GM18499 (cell line): ENCODE measurements around the gene TSNAXIP1.
A peak's percentile ranks its signal among the peaks of the same experiment; 100 is the strongest.
"Not testable (repeated sequence)": the region's sequence is repeated elsewhere in the genome, so short reads cannot be mapped to it uniquely, and the experiment has no call there.

Source experiments
- ATAC-seq: cut with Tn5 transposase; IDR thresholded peaks from one replicate; pipeline ENCODE4 v1.9.1; 2021; ENCODE audit warnings: moderate number of reproducible peaks; ENCODE audit not compliant: insufficient read depth, unreplicated experiment

The TSNAXIP1 gene

DNA sequence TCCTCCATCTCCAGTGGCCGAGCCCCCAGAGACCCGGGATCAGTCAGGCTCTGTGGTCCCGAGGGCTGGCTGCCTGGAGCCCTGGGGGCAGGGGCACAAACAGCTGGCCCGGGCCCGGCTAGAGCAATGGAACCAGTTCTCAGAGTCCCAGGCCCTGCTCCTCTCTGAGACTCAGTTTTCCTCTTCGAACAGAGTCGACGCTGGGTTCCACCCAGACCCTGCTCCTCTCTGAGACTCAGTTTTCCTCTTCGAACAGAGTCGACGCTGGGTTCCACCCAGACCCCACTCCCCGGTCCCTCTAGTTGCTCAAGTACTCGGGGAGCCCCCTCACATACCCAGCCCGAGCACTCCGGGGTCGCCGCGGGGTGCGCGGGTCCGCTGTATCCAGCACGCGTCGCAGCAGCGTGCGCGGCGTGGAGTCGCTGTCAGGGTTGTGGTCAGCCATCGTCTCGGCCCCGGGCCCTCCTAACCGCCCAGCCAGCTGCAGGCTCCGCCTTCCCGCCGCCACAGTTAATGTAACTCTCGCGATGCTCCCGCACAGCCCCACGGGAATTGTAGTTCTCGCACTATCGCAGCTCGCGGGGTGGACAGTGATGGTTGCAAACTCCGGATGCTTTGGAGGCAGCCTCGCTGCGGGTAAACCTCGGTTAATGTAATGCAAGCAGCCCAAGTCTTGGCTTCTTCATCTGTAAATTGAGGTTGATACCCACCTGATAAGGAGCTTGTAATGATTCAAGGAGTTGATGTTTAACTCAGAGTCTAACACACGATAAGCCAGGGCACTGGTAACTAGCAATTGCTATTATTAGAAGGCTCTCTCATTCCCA lies 26.9 kb downstream of the TSNAXIP1 start:
- ATAC-seq: peak; percentile 94

GRCh38 chr16:67834242-67834614 lies 27.5 kb downstream of the TSNAXIP1 start:
- ATAC-seq: no peak

GRCh38 chr16:67837190-67837589 lies 30.5 kb downstream of the TSNAXIP1 start:
- not testable (repeated sequence) for ATAC-seq

- no peak for ATAC-seq
Measured at GRCh38 chr16:67837811-67838210, 31.1 kb downstream of the TSNAXIP1 start.

- no peak for ATAC-seq
Measured at GRCh38 chr16:67841198-67841815, 34.6 kb downstream of the TSNAXIP1 start.

GRCh38 chr16:67841816-67842508 lies 35.3 kb downstream of the TSNAXIP1 start, which contains the start of gene THAP11:
Gene THAP11, plus strand, starts transcription at chr16:67842320. Its CDS starts 235 bp downstream, at chr16:67842555.
- ATAC-seq: peak; percentile 39

DNA sequence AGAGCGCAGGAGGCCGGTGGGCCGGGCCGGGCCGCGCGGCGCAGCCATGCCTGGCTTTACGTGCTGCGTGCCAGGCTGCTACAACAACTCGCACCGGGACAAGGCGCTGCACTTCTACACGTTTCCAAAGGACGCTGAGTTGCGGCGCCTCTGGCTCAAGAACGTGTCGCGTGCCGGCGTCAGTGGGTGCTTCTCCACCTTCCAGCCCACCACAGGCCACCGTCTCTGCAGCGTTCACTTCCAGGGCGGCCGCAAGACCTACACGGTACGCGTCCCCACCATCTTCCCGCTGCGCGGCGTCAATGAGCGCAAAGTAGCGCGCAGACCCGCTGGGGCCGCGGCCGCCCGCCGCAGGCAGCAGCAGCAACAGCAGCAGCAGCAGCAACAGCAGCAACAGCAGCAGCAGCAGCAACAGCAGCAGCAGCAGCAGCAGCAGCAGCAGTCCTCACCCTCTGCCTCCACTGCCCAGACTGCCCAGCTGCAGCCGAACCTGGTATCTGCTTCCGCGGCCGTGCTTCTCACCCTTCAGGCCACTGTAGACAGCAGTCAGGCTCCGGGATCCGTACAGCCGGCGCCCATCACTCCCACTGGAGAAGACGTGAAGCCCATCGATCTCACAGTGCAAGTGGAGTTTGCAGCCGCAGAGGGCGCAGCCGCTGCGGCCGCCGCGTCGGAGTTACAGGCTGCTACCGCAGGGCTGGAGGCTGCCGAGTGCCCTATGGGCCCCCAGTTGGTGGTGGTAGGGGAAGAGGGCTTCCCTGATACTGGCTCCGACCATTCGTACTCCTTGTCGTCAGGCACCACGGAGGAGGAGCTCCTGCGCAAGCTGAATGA lies 36.0 kb downstream of the TSNAXIP1 start:
- no peak for ATAC-seq

DNA sequence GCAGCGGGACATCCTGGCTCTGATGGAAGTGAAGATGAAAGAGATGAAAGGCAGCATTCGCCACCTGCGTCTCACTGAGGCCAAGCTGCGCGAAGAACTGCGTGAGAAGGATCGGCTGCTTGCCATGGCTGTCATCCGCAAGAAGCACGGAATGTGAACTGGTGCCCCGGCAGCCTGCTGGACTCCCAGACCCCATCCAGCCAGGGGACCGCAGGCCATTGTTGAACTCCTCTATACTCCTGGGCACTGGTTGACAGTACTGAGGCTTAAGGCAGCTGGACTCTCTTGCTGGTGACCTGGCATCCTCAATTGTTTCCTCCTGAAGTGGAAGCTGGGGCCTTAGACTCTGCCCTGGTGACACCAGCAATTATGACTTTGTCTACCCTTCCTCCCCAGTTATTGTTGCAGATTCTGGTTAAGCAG lies 36.7 kb downstream of the TSNAXIP1 start:
- ATAC-seq: no peak

- ATAC-seq: no peak
Measured at GRCh38 chr16:67844497-67844896, 37.8 kb downstream of the TSNAXIP1 start.

- no peak for ATAC-seq
Measured at GRCh38 chr16:67845291-67846062, 38.8 kb downstream of the TSNAXIP1 start.

GRCh38 chr16:67846063-67846319 lies 39.3 kb downstream of the TSNAXIP1 start:
- ATAC-seq: no peak

GRCh38 chr16:67846320-67847063 lies 39.8 kb downstream of the TSNAXIP1 start, which contains the start of gene NUTF2:
Gene NUTF2, plus strand, starts transcription at chr16:67846933. Its CDS starts 18,198 bp downstream, at chr16:67865131.
- peak; percentile 44 for ATAC-seq

- ATAC-seq: peak; percentile 16
Measured at GRCh38 chr16:67847064-67847861, 40.6 kb downstream of the TSNAXIP1 start, which contains the start of gene CENPT. Gene CENPT, minus strand, starts transcription at chr16:67847693. Its CDS starts 13,834 bp downstream, at chr16:67833859.

DNA sequence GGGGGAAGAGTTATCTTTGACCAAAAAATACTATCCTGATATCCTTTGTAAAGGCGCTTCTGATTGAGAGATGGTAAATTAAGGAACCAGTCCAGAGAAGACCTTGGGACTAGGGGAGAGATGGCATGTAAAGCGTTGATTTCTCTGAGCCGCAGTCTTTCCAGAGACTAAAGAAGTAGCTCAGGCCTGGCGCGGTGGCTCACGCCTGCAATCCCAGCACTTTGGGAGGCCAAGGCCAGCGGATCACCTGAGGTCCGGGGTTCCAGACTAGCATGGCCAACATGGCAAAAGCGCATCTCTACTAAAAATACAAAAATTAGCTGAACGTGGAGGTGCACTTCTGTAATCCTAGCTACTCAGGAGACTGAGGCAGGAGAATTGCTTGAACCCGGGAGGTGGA lies 41.4 kb downstream of the TSNAXIP1 start:
- ATAC-seq: no peak

- ATAC-seq: no peak
Measured at GRCh38 chr16:67853670-67854069, 47.0 kb downstream of the TSNAXIP1 start.

DNA sequence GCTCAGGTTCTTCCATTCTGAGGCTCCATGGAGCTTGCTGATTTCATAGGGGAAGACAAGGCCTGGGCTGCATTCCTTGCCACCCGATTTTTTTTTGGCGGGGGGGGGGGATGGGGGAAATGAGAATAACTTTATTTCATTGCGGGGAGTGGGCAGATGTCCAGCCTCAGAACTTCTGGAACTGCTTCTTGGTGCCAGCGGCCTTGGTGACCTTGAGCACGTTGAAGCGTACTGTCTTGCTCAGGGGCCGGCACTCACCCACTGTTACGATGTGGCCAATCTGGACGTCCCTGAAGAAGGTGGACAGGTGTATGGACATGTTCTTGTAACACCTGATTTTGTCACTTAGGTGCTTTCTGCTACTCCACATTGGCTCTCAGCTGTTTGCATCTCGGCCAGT lies 49.1 kb downstream of the TSNAXIP1 start:
- no peak for ATAC-seq

DNA sequence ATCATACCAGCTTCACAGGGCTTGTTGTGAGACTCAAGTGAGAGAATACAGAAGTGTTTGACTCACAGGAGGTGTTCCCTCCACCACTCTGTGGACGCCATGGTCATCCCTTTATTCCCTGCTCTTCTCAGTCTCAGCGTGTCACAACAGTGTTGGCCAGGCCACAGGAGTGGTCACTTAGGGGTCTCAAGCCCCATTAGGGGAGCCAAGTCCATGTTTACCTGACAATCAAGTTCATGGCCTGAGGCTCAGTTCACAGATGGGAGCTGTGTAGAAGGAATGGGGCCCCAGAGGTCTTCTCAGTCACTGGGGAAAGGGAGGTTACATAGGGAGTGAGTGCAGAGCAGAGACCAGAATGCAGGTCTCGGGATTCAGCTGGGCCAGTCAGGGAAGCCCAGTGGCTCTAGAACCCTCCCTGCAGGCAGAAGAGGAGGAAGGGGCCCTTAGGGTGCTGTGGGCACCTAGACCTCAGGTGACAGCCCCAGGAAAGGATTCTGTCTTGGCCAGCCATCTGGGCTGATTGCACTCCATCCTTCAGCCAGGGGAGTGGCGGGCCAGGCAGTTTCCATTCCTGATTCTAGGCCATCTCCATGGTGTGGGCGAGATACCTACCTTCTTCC lies 50.3 kb downstream of the TSNAXIP1 start:
- no peak for ATAC-seq
